Brain microvascular endothelial cell (primary cell): ENCODE data around the gene CELF5.

ENCODE experiments used
- DNase-seq: peaks from one replicate; pipeline ENCODE4 v3.0.0-alpha.2; 2020
- H3K27ac ChIP-seq: fragments of 250-450 bp; sonication (Bioruptor Pico); 2 replicates; pipeline ENCODE4 v1.5.1; 2020; ENCODE audit warnings: mild to moderate bottlenecking, moderate library complexity
- H3K27me3 ChIP-seq: fragments of 250-450 bp; sonication (Bioruptor Pico); replicated peaks from 2 replicates; pipeline ENCODE4 v1.5.1; 2020; ENCODE audit warnings: mild to moderate bottlenecking
- H3K36me3 ChIP-seq: fragments of 250-450 bp; sonication (Bioruptor Pico); replicated peaks from 2 replicates; pipeline ENCODE4 v1.5.1; 2020; ENCODE audit warnings: mild to moderate bottlenecking
- H3K4me3 ChIP-seq: 2 replicates; pipeline ENCODE4 v1.5.1; 2011; ENCODE audit warnings: low read depth, mild to moderate bottlenecking, control low read depth, low read length, moderate library complexity
- CTCF ChIP-seq: IDR thresholded peaks from 2 replicates; pipeline ENCODE4 v1.5.1; 2011; ENCODE audit warnings: low read depth, mild to moderate bottlenecking, moderate library complexity, low read length, control low read depth, inconsistent platforms; ENCODE audit errors: missing control alignments
- in situ Hi-C: cut with HindIII; loops from 2 replicates; pipeline ENCODE4 v1.10.0; 2017; ENCODE audit warnings: low sequenced_read_pairs, low pct_ligation_motif_present

CELF5 gene

GRCh38 chr19:3207461-3208242 is 16.8 kb upstream of the CELF5 start:
- in situ Hi-C loops = no loop called here
- Histone ChIP-seq H3K36me3 (peaks cover 27% of the 10 kb centered on the region), H3K4me3 (no peak overlapping the region), H3K27ac (no peak overlapping the region), H3K27me3 (no peaks in the 10 kb centered on the region)
- DNase-seq = no peak
- TF ChIP-seq CTCF = no peak

GRCh38 chr19:3208317-3209207 is 15.9 kb upstream of the CELF5 start:
- no peak for TF ChIP-seq CTCF
- in situ Hi-C loops = no loop called here
- DNase-seq = no peak
- H3K27ac ChIP-seq = no peak overlapping the region
- H3K36me3 ChIP-seq = peaks cover 27% of the 10 kb centered on the region
- no peak overlapping the region for H3K4me3 ChIP-seq
- no peaks in the 10 kb centered on the region for H3K27me3 ChIP-seq

- in situ Hi-C loops = no loop called here
- Histone ChIP-seq H3K4me3 (no peak overlapping the region), H3K27me3 (no peaks in the 10 kb centered on the region), H3K36me3 (peaks cover 21% of the 10 kb centered on the region), H3K27ac (no peak overlapping the region)
- peak; percentile 22 for DNase-seq
- TF ChIP-seq CTCF = peak; percentile 86
Measured at GRCh38 chr19:3210347-3211017, 14.0 kb upstream of the CELF5 start.

- no peak overlapping the region for H3K4me3 ChIP-seq
- H3K27ac ChIP-seq = no peak overlapping the region
- H3K27me3 ChIP-seq = no peaks in the 10 kb centered on the region
- H3K36me3 ChIP-seq = peaks cover 20% of the 10 kb centered on the region
- DNase-seq = no peak
- in situ Hi-C loops = no loop called here
- no peak for TF ChIP-seq CTCF
Measured at GRCh38 chr19:3211191-3211590, 13.3 kb upstream of the CELF5 start.

GRCh38 chr19:3213159-3213558 is 11.3 kb upstream of the CELF5 start:
- no peak for DNase-seq
- TF ChIP-seq CTCF = no peak
- Histone ChIP-seq H3K27me3 (no peaks in the 10 kb centered on the region), H3K27ac (no peak overlapping the region), H3K4me3 (no peak overlapping the region), H3K36me3 (peaks cover under 1% of the 10 kb centered on the region)
- in situ Hi-C loops = no loop called here
